Lower leg skin (tissue), 4 donors: ENCODE data around the gene DRC7. TPM values are rescaled to one million over a fixed set of nuclear protein-coding genes. Genes with fewer than 3 reads are reported as not detected.

Experiments
- DNase-seq, 2 donors: peaks; one replicate each; pipeline ENCODE4 v3.0.0-alpha.2; 2019; ENCODE audit warnings: low spot score in 2 of 2
- H3K4me3 ChIP-seq: fragments of 200-600 bp; sonication (generic); 2 replicates; pipeline ENCODE4 v1.5.1; 2017; ENCODE audit warnings: mild to moderate bottlenecking, low read depth; ENCODE audit not compliant: poor library complexity, severe bottlenecking
- CTCF ChIP-seq, 3 donors: fragments of 450-650 bp; IDR thresholded peaks; one replicate each; pipeline ENCODE4 v1.5.1; 2016; ENCODE audit warnings: antibody characterized with exemption in 3 of 3, mild to moderate bottlenecking in 3 of 3, moderate library complexity in 2 of 3
- POLR2A ChIP-seq, 2 donors: fragments of 450-650 bp; IDR thresholded peaks; one replicate each; pipeline ENCODE4 v1.6.1; 2016 to 2017; ENCODE audit warnings: antibody characterized with exemption in 2 of 2, mild to moderate bottlenecking in 1 of 2, moderate library complexity in 1 of 2
- WGBS, 2 donors: methylation state at CpG; one replicate each; pipeline ENCODE4 v1.1.5; 2018; 5-methylcytosine and 5-hydroxymethylcytosine counted together
- intact Hi-C: fragments of 100-400 bp; cut with DNase I; formaldehyde crosslinking; loops from one replicate; pipeline ENCODE4 v1.15.0; 2023; ENCODE audit warnings: low total_unique reads
- total RNA-seq, 4 donors: library from RNA; depleted of rRNA; stranded (reverse); fragments of >200 nt; gene quantifications; one replicate each; pipeline ENCODE4 v1.1.0, GENCODE V29; 2016

Gene DRC7
- total RNA-seq, 4 donors from 2014 or later, result not detected

- DNase-seq, result peak in 1 of 2 donors; percentile 76
- 83 to 90% methylated on average over 23 of the region's 23 CpGs for WGBS, 2 donors
- TF ChIP-seq POLR2A (IDR thresholded peaks at IDR 0.05) (no peak), CTCF (IDR thresholded peaks at IDR 0.05) (no peak)
- intact Hi-C loops, result no loop called here
- H3K4me3 ChIP-seq, result no peak overlapping the region
These were observed 7.3 kb downstream of the DRC7 start for GRCh38 chr16:57701759-57702371.

- 90 to 92% methylated on average over 11 of the region's 11 CpGs for WGBS, 2 donors
- DNase-seq, result peak in 1 of 2 donors; percentile 70
- intact Hi-C loops, result loop anchor here (2.0 kb wide), 1 partner anchor 73 kb away; no protein-coding TSS in a partner anchor
- H3K4me3 ChIP-seq, result no peak overlapping the region
- TF ChIP-seq POLR2A (IDR thresholded peaks at IDR 0.05) (no peak), CTCF (IDR thresholded peaks at IDR 0.05) (no peak)
These were observed 8.9 kb downstream of the DRC7 start for GRCh38 chr16:57703416-57704010.

- DNase-seq, result peak in 1 of 2 donors; percentile 18
- H3K4me3 ChIP-seq, result no peak overlapping the region
- 70 to 79% methylated on average over 11 of the region's 11 CpGs for WGBS, 2 donors
- TF ChIP-seq POLR2A (IDR thresholded peaks at IDR 0.05), result no peak
- TF ChIP-seq CTCF (IDR thresholded peaks at IDR 0.05), result no peak
- intact Hi-C loops, result loop anchor here (2.0 kb wide), 1 partner anchor 73 kb away; no protein-coding TSS in a partner anchor
These were observed 9.7 kb downstream of the DRC7 start for GRCh38 chr16:57704011-57704904.

GRCh38 chr16:57704905-57705852, 10.6 kb downstream of the DRC7 start:
- peak in 1 of 2 donors; percentile 68 for DNase-seq
- WGBS, 2 donors, result 90 to 97% methylated on average over 4 of the region's 4 CpGs
- no peak for TF ChIP-seq POLR2A (IDR thresholded peaks at IDR 0.05)
- TF ChIP-seq CTCF (IDR thresholded peaks at IDR 0.05), result no peak

GRCh38 chr16:57706717-57707116, 12.1 kb downstream of the DRC7 start:
- WGBS, 2 donors, result 77 to 94% methylated on average over 1 of the region's 1 CpG
- peak in 1 of 2 donors; percentile 20 for DNase-seq
- no peak for TF ChIP-seq CTCF (IDR thresholded peaks at IDR 0.05)
- intact Hi-C loops, result no loop called here
- no peak overlapping the region for H3K4me3 ChIP-seq

More at GRCh38 chr16:57704905-57705852, 10.6 kb downstream of the DRC7 start:
- no peak overlapping the region for H3K4me3 ChIP-seq
- intact Hi-C loops, result loop anchor here (2.0 kb wide), 1 partner anchor 72 kb away; no protein-coding TSS in a partner anchor
